Stimulated activated CD8-positive, alpha-beta memory T cell treated with anti-CD3 and anti-CD28 coated beads, Interleukin-7, amount 100 ng/mL, for 4 hours (primary cell): Measurements from ENCODE around the gene PTEN.

Source experiments
- DNase-seq, 2 donors: peaks; one replicate each; pipeline ENCODE4 v3.0.0-alpha.2; 2020; ENCODE audit warnings: low read depth in 2 of 2

PTEN gene

DNA sequence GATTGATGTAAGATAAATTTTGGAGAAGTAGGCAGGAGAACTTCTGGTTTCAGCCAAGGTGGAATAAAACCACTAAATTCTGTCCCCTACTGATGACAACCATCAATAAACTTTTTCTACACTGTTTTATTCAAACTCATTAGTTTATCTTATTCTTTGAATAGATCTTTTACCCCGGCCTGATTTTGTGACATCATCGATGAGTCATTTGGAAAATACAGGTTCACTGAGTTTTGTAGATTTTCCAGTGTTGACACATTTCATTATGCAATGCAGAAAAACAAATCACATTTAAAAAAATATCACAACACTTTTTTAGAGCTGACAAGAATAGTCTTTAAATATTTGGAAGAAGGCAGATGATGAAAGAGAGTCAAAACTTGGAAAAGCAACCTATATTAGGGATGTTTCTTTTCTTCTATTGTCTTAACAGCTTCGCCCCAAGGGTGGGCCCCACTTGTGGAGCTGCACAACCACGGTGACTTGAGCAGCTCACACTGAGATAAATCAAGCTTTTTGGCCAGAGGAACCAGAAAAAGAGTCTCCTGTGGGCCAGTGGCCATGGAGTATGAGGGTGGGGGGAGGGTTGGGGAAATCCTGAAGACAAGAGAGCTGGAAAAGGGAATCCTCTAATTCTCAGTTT, 112.8 kb downstream of the PTEN start:
- no peak for DNase-seq

DNA sequence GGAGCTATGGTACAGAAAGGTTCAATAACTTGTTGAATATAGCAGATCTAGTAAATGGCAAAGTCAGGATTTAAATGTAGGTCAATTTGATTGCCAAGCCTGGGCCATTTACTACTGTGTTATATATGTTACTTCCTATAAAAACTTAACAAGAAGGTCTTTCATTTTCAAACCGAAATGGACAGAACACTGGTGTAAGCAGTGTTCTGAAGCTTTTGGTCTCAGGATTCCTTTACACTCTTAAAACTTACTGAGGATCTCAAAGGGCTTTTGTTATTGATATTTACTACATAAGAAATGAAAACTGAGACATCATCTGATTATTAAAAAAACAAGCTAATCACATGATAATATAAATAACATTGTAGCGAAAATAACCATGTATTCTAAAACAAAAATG, 114.7 kb downstream of the PTEN start:
- DNase-seq = no peak

DNA sequence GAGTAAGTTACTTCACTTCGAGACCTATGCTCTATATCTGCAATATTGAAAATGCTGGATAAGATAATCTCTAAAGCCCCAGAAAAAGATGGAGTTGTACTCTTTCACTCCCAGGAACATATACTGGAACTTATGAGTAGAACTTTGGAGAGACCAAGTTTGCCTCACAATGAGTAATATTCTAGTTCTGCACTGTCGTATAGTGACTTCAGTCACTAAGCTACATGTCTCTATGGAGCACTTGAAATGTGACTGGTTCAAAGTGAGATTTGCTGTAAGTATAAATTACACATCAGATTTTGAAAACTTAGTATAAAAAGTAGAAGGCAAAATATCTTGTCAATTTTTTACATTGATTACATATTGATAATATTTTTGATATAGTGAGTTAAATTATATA, 116.4 kb downstream of the PTEN start:
- DNase-seq = no peak

DNA sequence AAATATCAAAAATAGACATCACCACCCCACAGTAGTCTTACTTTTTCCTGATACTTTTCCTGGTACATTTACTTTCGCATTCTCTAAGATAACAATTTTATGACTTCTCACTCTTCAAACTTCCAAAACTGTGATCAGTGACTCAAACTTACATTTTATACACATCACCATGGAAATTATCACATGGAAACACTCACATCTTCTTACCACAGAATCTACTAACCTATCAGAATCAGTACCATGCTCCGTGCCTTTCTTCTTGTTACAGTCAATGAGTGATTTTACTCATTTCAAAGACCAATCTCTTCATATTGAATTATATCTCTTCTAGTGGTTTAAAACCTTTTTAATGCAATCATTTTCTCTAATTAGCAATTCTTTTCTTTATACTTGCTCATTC, 120.3 kb downstream of the PTEN start:
- no peak for DNase-seq

DNA sequence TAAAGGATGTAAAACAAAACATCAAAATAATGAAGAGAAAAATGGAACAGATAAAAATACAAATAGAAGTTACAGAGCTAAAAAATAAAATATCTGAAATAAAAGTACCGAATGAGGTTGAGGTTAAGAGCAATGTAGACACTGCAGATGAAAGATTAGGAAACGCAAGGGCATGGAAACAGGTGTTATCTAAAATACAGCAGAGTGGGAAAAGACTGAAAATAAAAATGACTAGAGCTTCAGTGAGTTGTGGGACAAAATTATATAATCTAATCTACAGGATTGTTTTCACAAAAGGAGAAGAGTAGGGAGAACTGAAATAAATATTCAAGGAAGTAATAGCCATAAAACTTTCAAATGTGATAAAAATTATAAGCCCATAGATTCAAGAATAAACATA, 123.8 kb downstream of the PTEN start:
- DNase-seq = no peak

DNA sequence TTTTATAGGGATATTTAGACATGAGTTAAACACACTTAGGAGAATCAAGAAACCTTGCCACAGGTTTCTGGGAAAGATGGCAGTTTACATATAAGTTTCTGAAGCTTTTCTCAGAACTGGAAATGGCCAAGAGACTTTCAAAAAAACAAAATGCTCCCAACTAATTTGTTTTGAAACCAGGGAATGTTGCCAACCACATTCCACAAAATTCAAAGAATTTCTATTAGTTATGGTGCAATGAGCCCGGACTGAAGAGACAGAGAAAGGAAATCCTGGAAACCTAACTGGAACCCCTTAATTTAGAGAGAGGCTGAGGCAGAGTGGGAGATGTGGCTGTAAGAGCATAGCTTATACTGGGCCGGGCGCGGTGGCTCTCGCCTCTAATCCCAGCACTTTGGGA, 128.5 kb downstream of the PTEN start:
- no peak for DNase-seq

DNA sequence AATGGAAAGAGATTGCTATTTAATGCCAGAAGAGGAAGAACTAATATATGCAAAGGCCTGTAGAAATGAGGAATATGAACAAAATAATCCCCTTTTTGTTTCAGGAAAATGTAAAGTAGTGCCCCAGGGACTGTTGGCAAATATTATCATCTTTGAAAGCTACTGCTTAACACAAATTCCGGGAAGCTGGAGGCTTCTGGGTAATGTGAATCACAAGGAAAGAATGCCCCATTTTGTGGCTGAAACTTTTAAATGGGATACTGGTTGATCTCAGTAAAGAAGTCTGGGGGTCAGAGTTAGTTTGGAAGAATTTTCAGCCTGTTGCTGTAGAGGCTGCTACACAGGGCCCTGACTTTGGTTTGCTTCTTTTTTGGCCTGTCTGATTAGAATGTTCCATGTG, 141.0 kb downstream of the PTEN start:
- DNase-seq = no peak

DNA sequence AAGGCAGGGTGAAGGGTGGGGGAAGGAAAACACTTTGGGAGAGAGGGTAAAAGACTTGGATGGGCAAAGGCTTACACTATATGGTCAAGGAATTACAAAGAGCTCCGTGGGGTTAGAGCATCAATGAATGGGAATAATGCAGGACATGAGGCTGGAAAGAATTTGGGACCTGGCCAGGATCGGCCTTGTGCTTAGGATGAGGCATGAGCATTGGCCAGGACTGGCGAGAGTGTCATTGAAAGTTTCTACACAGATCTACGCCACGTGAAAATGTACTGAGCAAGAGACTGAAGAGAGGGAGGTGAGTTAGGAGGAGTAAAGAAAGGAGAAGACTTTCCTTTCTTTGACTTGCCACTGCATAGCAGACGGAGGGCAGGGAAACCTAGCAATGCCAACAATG, 142.8 kb downstream of the PTEN start:
- DNase-seq = no peak

DNA sequence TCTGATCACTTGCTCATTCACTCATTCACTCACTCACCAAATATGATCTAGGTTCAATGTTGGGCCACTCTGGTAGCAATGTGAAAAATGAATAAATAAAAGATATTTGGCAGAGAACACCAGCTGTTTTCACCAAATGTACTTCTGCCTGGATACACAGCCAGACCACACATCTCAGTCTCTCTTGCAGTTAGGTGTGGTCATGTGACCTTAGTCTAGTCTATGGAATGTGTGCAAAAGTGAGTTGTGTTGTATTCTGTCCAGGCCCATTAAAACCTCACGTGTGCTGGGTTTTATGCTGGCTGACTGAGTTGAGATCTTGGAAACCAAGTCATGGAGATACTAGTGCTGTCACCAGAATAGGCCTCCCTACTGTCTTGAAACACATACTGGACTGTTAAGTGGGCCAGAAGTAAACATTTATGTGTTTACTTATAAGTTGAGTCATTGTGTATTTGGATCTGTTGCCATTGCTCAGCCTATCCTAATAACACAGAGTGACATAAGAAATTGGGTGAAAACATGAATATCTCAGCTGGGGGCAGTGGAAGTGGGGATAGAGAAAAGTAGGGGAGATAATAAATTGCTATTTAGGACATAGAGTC, 145.5 kb downstream of the PTEN start:
- no peak for DNase-seq

DNA sequence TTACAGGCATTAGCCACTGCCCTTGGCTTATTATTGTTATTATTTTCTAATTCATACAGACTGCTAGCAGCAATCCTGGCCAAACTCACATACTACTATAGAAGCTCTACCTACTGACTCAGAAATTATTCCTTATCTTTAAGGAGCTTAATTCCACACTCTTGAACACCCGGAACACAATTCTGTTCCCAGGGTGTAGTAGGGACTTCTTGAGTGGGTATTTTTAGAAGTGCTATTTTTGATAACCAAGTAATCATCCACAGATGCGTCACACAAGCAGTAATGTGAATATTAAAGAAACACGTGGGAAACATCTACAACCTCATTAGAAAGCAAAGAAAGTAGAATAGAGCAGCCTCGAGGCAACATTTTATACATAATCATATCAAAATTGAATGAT, 149.2 kb downstream of the PTEN start:
- DNase-seq = no peak

DNA sequence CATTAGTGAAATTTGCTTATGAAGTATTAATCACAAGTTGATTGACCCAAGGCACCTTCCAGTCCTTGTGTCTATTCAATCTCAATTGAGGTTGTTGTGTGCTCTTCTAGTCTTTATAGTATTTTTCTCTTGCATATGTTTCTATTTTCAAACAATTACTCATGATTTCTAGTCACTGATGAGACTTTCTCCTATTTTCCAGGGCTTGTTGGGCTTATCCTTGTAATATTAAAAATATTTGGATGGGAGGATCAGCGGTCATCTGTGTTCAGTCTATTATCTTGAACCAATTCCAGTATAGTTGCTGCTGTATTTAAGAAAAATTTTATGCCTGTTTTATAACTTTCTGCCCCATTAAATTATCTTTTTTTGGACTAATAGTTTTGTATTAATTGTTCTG, 154.4 kb downstream of the PTEN start:
- no peak for DNase-seq

DNA sequence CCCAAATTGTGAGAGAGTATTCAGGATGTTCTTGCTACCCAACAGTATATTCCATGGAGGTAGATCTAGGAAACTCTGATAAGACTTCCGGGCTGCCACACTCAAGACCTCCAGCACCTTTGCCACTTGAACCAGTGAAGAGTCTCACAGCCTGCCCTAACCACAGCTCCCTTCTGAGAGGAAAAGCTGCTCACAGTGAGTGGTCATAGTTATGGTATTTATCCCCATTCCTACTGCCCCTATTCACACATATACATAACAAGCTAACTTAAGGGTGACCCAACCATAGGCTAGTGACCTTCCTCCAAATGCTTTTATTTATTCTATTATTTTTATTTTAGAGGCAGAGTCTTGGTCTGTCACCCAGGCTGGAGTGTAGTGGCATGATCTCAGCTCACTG, 156.3 kb downstream of the PTEN start:
- no peak for DNase-seq
